Esophagus muscularis mucosa (tissue), 3 donors: ENCODE measurements around the gene GALE.

ENCODE experiments used
- POLR2A ChIP-seq: fragments of 450-650 bp; IDR thresholded peaks from one replicate; pipeline ENCODE4 v1.6.1; 2017; ENCODE audit warnings: antibody characterized with exemption, moderate library complexity, mild to moderate bottlenecking, low read depth
- TF ChIP-seq, protein P1 (sequence below), 3 experiments: fragments of 200-600 bp in 2 of 3; fragments of 450-650 bp in 1 of 3; sonication (generic) in 2 of 3; IDR thresholded peaks; one replicate each; pipeline ENCODE4 v1.5.1; 2017 to 2019; ENCODE audit warnings: antibody characterized with exemption in 3 of 3, mild to moderate bottlenecking in 2 of 3, moderate library complexity in 1 of 3

DNA sequence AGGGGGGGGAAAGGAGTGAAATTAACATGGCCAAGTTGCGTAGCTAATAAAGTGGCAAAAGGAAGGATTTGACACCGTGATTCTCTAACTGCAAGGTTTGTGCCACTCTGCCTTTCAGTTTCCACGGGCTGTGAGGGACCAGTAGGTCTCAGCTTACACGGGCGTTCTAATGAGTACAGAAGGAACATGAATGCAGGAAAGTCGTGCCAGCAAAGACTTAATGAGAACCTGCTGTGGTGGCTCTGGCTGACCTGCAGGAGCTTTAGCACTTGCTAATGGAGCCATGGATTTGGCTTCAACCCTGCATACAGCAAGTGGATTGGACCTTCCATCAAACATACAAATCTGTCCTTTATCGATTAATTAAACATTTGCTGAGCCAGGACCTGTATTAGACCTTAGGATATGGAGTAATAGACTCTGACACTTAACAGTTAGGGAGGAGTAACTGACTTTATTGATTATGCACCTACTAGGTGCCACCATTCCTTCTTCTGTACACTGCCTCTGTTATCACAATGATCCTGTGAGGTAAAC lies 37.4 kb downstream of the GALE start:
- TF ChIP-seq, protein P1, sequence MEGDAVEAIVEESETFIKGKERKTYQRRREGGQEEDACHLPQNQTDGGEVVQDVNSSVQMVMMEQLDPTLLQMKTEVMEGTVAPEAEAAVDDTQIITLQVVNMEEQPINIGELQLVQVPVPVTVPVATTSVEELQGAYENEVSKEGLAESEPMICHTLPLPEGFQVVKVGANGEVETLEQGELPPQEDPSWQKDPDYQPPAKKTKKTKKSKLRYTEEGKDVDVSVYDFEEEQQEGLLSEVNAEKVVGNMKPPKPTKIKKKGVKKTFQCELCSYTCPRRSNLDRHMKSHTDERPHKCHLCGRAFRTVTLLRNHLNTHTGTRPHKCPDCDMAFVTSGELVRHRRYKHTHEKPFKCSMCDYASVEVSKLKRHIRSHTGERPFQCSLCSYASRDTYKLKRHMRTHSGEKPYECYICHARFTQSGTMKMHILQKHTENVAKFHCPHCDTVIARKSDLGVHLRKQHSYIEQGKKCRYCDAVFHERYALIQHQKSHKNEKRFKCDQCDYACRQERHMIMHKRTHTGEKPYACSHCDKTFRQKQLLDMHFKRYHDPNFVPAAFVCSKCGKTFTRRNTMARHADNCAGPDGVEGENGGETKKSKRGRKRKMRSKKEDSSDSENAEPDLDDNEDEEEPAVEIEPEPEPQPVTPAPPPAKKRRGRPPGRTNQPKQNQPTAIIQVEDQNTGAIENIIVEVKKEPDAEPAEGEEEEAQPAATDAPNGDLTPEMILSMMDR (IDR thresholded peaks at IDR 0.05) = no peak
- TF ChIP-seq POLR2A = no peak
